Kasumi-1 (cell line): ENCODE results near the gene CALCOCO2.

Source experiments
- DNase-seq, 2 experiments: peaks; one replicate each; lab custom pipeline; 2025; lab: John Stamatoyannopoulos, UW

The CALCOCO2 gene

GRCh38 chr17:48873696-48874443, 43.0 kb downstream of the CALCOCO2 start:
- no peak for DNase-seq

GRCh38 chr17:48878920-48879898, 48.4 kb downstream of the CALCOCO2 start:
- peak; percentile 89 to 97 for DNase-seq

- DNase-seq, result no peak
Measured at GRCh38 chr17:48882272-48882671, 51.4 kb downstream of the CALCOCO2 start.

- no peak for DNase-seq
Measured at GRCh38 chr17:48883171-48883570, 52.3 kb downstream of the CALCOCO2 start.

GRCh38 chr17:48890086-48890485, 59.3 kb downstream of the CALCOCO2 start:
- no peak for DNase-seq

- no peak for DNase-seq
Measured at GRCh38 chr17:48892940-48893645, 62.3 kb downstream of the CALCOCO2 start.

GRCh38 chr17:48893646-48894508, 63.0 kb downstream of the CALCOCO2 start:
- no peak for DNase-seq

GRCh38 chr17:48894886-48895285, 64.1 kb downstream of the CALCOCO2 start:
- no peak for DNase-seq

- no peak for DNase-seq
Measured at GRCh38 chr17:48901241-48901640, 70.4 kb downstream of the CALCOCO2 start.

GRCh38 chr17:48903401-48903800, 72.6 kb downstream of the CALCOCO2 start:
- DNase-seq, result no peak

- DNase-seq, result no peak
Measured at GRCh38 chr17:48904428-48904827, 73.6 kb downstream of the CALCOCO2 start.

GRCh38 chr17:48905987-48906515, 75.2 kb downstream of the CALCOCO2 start:
- DNase-seq, result no peak

GRCh38 chr17:48907713-48908046, 76.8 kb downstream of the CALCOCO2 start:
- DNase-seq, result peak; percentile 70 to 89

- DNase-seq, result peak; percentile 89 to 94
Measured at GRCh38 chr17:48908047-48908843, 77.4 kb downstream of the CALCOCO2 start, which contains the start of gene UBE2Z. UBE2Z (plus strand) TSS chr17:48908407; CDS start chr17:48908504, 97 bp downstream.

GRCh38 chr17:48908853-48909394, 78.1 kb downstream of the CALCOCO2 start:
- DNase-seq, result peak; percentile 96 to 98

GRCh38 chr17:48909783-48910182, 78.9 kb downstream of the CALCOCO2 start:
- DNase-seq, result no peak

GRCh38 chr17:48910370-48910769, 79.5 kb downstream of the CALCOCO2 start:
- no peak for DNase-seq

GRCh38 chr17:48912476-48912875, 81.6 kb downstream of the CALCOCO2 start:
- no peak for DNase-seq
